Stomach (tissue), 9 donors: Measurements from ENCODE around the gene KRTCAP2. TPM values are rescaled to one million over a fixed set of nuclear protein-coding genes. Genes with fewer than 3 reads are reported as not detected.
"Not testable (repeated sequence)": the region's sequence is repeated elsewhere in the genome, so short reads cannot be mapped to it uniquely, and the experiment has no call there.

Source experiments
- DNase-seq, 2 donors: peaks; one replicate each; pipeline versions ENCODE4 v3.0.0 to v3.0.0-alpha.2; 2013 to 2019
- H3K27ac ChIP-seq, 5 donors: fragments of 200-600 bp in 4 of 5; sonication (generic) in 4 of 5; one replicate each; pipeline ENCODE4 v1.5.1; 2013 to 2019; ENCODE audit warnings: mild to moderate bottlenecking in 1 of 5, moderate library complexity in 1 of 5
- H3K27me3 ChIP-seq, 3 donors: fragments of 200-600 bp; sonication (generic); one replicate each; pipeline ENCODE4 v1.5.1; 2017 to 2019; ENCODE audit warnings: mixed run types in 1 of 3
- H3K36me3 ChIP-seq, 4 donors: fragments of 200-600 bp; sonication (generic); 1 replicate in 3 of 4; 2 replicates in 1 of 4; pipeline ENCODE4 v1.5.1; 2016 to 2019
- H3K4me1 ChIP-seq, 4 donors: fragments of 200-600 bp; sonication (generic); one replicate each; pipeline ENCODE4 v1.5.1; 2016 to 2019
- H3K4me3 ChIP-seq, 4 donors: fragments of 200-600 bp; sonication (generic) in 3 of 4; one replicate each; pipeline ENCODE4 v1.5.1; 2016 to 2019; ENCODE audit warnings: mild to moderate bottlenecking in 1 of 4
- H3K9me3 ChIP-seq, 4 donors: fragments of 200-600 bp; sonication (generic); one replicate each; pipeline ENCODE4 v1.5.1; 2016 to 2019
- CTCF ChIP-seq, 7 experiments: fragments of 450-650 bp in 4 of 7; fragments of 200-600 bp in 3 of 7; sonication (generic) in 3 of 7; IDR thresholded peaks; one replicate each; pipeline ENCODE4 v1.5.1; 2016 to 2019; ENCODE audit warnings: antibody characterized with exemption in 7 of 7, control low read depth in 2 of 7, mild to moderate bottlenecking in 1 of 7
- EP300 ChIP-seq: sonication (generic); formaldehyde crosslinking; IDR thresholded peaks from one replicate; pipeline ENCODE4 v1.6.1; 2017; ENCODE audit warnings: antibody characterized with exemption
- POLR2A ChIP-seq, 4 donors: fragments of 450-650 bp; IDR thresholded peaks; one replicate each; pipeline ENCODE4 v1.6.1; 2016; ENCODE audit warnings: antibody characterized with exemption in 4 of 4, control low read depth in 2 of 4, mild to moderate bottlenecking in 1 of 4, moderate library complexity in 1 of 4
- POLR2AphosphoS5 ChIP-seq, 3 donors: sonication (generic); formaldehyde crosslinking; IDR thresholded peaks; one replicate each; pipeline ENCODE4 v1.6.1; 2016; ENCODE audit warnings: antibody characterized with exemption in 3 of 3
- WGBS, 5 donors: extraction: QIAGEN DNeasy Blood & Tissue Kit in 3 of 5; methylation state at CpG; one replicate each; pipeline versions ENCODE4 v1.1.5 to v1.1.7; 2013 to 2018; 5-methylcytosine and 5-hydroxymethylcytosine counted together
- intact Hi-C: fragments of 100-400 bp; cut with DNase I; formaldehyde crosslinking; loops from one replicate; pipeline ENCODE4 v1.15.1; 2023; ENCODE audit warnings: low total_unique reads
- polyA plus RNA-seq, 3 donors: library from polyadenylated mRNA; stranded (reverse); fragments of 200-250 nt; gene quantifications; one replicate each; pipeline ENCODE4 v1.2.3, GENCODE V29; 2013
- total RNA-seq, 5 donors: library from RNA; depleted of rRNA; stranded (reverse); fragments of >200 nt; gene quantifications; one replicate each; pipeline versions ENCODE4 v1.1.0 to v1.2.3, GENCODE V29; 2014 to 2016
- donor health status: healthy with polysubstance abuse.
- donor health status: Bipolar disorder and iron deficiency.
- donor health status: healthy.

Gene KRTCAP2
- total and polyA plus RNA-seq, 8 donors: 60.8 to 399 (median 184) TPM

GRCh38 chr1:155162631-155163030, 10.5 kb downstream of the KRTCAP2 start:
- H3K4me3 ChIP-seq, intact Hi-C loops, H3K27ac ChIP-seq, DNase-seq, H3K36me3 ChIP-seq, H3K9me3 ChIP-seq, H3K27me3 ChIP-seq: not testable (repeated sequence)
- WGBS, 5 donors: 95 to 99% (median 97%) methylated on average over 6 of the region's 6 CpGs
- H3K4me1 ChIP-seq: peaks cover 10 to 18% (median 11%) of the 10 kb centered on the region in 4 donors

- DNase-seq: no peak
Measured at GRCh38 chr1:155160128-155160527, 13.0 kb downstream of the KRTCAP2 start.

GRCh38 chr1:155158991-155159390, 14.1 kb downstream of the KRTCAP2 start:
- WGBS, 5 donors: 53 to 89% (median 70%) methylated on average over 1 of the region's 1 CpG
- H3K4me1 ChIP-seq: no peaks in the 10 kb centered on the region
- intact Hi-C loops: no loop called here
- no peaks in the 10 kb centered on the region for H3K9me3 ChIP-seq
- no peaks in the 10 kb centered on the region for H3K36me3 ChIP-seq
- H3K27me3 ChIP-seq: no peaks in the 10 kb centered on the region
- H3K27ac ChIP-seq: no peak overlapping the region
- TF ChIP-seq CTCF (IDR thresholded peaks at IDR 0.05) (no peak), POLR2A (IDR thresholded peaks at IDR 0.05) (no peak), EP300 (no peak), POLR2AphosphoS5 (IDR thresholded peaks at IDR 0.05) (no peak)
- no peak overlapping the region for H3K4me3 ChIP-seq
- DNase-seq: no peak

More at GRCh38 chr1:155160128-155160527, 13.0 kb downstream of the KRTCAP2 start:
- intact Hi-C loops: no loop called here
- 71 to 79% (median 75%) methylated on average over 8 of the region's 8 CpGs for WGBS, 5 donors
- Histone ChIP-seq H3K4me1 (no peaks in the 10 kb centered on the region), H3K27me3 (no peaks in the 10 kb centered on the region), H3K36me3 (no peaks in the 10 kb centered on the region), H3K27ac (no peak overlapping the region), H3K9me3 (no peaks in the 10 kb centered on the region), H3K4me3 (no peak overlapping the region)
- TF ChIP-seq EP300: no peak
- TF ChIP-seq CTCF (IDR thresholded peaks at IDR 0.05): no peak
- TF ChIP-seq POLR2AphosphoS5 (IDR thresholded peaks at IDR 0.05): no peak
- TF ChIP-seq POLR2A (IDR thresholded peaks at IDR 0.05): no peak

- H3K4me1 ChIP-seq, H3K4me3 ChIP-seq, H3K36me3 ChIP-seq, H3K9me3 ChIP-seq, intact Hi-C loops, H3K27ac ChIP-seq, DNase-seq, H3K27me3 ChIP-seq: not testable (repeated sequence)
- WGBS, 5 donors: 60 to 75% (median 70%) methylated on average over 3 of the region's 3 CpGs
Measured at GRCh38 chr1:155155996-155156643, 17.0 kb downstream of the KRTCAP2 start.

GRCh38 chr1:155145491-155145890, 27.6 kb downstream of the KRTCAP2 start:
- DNase-seq: no peak
- Histone ChIP-seq H3K9me3 (no peaks in the 10 kb centered on the region), H3K36me3 (no peaks in the 10 kb centered on the region), H3K27ac (no peak overlapping the region), H3K27me3 (peaks cover 0 to 6% (median 0%) of the 10 kb centered on the region in 3 donors), H3K4me1 (peaks cover 0 to 3% (median 1%) of the 10 kb centered on the region in 4 donors), H3K4me3 (no peak overlapping the region)
- TF ChIP-seq POLR2AphosphoS5 (IDR thresholded peaks at IDR 0.05): no peak
- TF ChIP-seq POLR2A (IDR thresholded peaks at IDR 0.05): no peak
- TF ChIP-seq CTCF (IDR thresholded peaks at IDR 0.05): no peak
- no peak for TF ChIP-seq EP300
- 79 to 90% (median 85%) methylated on average over 3 of the region's 3 CpGs for WGBS, 5 donors
- intact Hi-C loops: no loop called here
